SIG-M5 treated with dmso at 0.1 percent for 504 hours (cell line): ENCODE results near the gene PTH2.

Source experiments
- DNase-seq: peaks from one replicate; lab custom pipeline; 2025; ENCODE audit not compliant: unreplicated experiment; lab: John Stamatoyannopoulos, UW

The PTH2 gene

DNA sequence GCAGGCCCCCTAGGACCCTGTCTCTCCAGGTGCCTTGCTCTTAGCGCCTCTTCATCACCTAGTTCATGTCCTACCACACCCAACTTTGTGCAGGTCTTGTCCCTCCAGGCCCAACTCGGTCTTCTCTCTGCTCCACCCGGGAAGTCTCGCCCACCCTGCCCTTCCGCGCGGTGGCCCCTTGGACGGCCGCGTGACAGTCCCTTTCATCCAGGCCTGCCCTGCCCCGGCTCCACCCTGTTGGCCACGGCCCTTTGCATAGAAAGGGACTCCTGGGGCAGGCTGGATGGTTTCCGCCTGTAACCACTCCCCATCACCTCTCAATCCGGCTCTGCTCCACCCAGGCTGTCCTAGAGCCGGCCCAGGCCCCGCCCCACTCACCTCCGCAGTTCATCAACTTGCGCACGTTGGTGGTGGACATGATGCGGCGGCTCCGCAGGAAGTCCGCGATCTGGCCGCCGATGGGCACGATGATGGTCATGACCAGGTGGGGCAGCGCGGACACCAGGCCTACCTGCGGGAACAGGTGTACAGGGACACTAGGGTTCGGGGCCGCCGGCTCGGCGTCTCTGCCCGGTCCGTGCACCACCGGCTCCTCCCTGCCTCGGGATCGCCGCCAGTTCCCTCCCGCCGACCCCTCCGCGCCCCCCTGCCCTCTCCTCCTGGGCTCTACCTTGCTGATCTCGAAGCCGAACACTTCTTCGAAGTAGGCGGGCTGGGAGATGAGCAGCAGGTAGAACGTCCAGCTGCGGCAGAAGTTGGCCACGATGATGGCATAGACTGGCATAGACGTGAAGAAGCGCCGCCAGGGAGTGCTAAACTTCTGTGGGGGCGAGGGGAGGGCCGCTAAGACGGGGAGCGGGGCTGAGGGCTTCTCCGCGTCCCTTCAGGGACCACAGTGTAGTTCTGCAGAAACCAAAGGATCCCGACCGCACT lies 9.2 kb upstream of the PTH2 start:
- DNase-seq, result no peak

DNA sequence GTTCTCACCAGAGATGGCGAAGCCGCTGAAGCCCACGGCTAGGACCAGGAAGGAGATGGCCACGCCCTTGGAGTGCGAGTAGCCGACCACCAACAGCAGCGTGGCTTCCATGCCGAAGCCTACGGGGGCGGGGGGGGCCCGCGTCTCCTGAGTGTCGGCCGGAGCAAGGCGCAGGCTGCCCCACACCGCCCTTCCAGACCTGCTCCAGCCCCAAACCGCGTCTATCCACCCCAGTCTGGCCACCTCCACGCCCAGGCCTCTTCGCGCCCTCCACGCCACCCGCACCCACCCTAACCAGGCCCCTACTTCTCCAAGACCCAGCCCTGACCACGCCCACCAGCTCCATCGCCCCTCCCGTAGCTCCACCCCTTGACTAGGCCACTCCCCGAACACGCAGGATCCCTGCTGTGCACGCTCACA lies 8.1 kb upstream of the PTH2 start:
- DNase-seq, result no peak

DNA sequence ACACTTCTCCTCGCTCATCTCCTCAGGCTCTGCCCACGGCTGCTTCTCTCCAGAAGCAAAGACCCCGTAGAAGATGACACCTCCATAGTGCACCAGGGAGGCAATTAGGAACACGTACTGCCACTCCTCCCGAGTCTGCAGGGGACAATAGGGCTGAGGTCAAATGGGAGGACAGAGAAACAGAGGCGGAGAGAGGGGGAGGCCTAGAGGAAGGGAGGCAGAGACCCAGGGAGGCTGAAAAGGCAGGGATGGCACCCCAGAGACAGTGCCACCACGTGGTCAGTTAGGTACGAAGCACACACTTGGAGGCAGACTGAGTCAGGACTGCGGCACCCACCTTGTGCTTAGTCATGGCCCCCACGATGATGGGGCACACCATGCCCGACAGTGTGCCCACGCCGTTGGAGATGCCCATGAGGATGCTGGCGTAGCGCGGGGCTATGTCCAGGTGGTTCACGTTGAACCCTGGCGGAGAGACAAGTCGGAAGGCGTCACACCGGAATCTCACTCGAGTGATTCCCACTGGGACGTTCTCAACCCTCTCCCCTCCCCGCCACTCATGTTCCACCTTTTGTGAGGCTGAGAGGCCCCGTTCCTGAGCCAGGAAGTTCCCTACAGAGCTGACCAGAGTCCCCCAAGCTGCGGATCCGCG lies 7.6 kb upstream of the PTH2 start:
- no peak for DNase-seq

DNA sequence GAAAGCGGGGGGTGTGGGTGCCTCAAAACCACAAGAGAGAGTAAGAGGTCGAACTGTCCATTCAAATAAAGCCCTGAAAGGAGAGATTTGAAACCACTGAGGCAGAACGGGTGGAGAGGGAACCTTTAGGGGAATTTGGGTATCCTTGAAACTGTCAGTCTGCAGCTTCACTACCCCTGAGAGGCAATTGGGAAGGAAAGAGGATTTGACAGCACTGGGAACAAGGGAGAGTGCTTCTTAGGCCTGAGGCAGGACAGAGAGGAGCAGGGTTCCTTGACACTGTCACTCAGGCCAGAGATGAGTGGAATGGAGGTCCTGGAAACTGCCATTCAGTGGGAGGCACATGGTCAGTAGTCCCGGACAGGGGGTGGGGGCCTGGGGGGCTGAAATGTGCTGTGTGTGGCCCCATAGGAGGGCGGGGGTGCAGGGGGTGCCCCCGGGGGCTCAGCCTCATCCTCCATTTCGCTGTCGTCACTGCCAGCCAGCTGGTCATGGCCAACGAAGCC lies 7.0 kb upstream of the PTH2 start:
- DNase-seq, result no peak

DNA sequence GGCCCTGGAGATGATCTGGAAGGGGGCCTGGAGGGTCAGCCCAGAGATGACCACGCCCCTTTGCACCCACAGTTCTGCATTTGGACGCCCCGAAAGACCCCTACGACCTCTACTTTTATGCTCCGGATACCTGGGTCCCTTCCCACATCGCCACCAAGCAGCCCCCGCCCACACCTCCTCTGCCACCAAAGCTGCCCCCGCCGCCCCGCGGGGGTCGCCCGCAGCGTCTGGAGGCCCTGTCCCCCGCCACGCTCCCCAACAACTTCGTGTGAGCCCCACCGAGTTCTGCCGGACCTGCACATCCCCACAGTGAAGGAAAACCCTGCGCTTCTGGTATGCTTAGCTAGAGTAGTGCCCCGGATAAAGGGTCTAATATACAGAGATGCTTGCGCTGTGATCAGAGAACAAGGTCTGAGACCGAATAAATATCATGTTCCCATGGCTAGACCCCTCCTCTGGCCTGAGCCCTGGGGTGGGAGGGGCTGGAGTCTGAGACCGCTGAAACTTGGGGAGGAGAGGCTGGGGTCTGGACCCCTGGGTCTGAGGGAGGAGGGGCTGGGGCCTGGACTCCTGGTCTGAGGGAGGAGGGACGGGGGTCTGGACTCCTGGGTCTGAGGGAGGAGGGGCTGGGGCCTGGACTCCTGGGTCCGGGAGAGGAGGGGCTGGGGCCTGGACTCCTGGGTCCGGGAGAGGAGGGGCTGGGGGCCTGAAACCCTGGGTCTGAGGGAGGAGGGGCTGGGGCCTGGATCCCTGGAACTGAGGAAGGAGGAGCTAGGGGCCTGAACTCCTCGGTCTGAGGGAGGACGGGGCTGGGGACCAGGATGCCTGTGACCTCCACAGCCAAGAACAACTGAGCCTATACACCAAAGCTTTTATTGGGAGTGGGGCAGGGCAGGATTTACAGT lies 5.6 kb upstream of the PTH2 start:
- no peak for DNase-seq

DNA sequence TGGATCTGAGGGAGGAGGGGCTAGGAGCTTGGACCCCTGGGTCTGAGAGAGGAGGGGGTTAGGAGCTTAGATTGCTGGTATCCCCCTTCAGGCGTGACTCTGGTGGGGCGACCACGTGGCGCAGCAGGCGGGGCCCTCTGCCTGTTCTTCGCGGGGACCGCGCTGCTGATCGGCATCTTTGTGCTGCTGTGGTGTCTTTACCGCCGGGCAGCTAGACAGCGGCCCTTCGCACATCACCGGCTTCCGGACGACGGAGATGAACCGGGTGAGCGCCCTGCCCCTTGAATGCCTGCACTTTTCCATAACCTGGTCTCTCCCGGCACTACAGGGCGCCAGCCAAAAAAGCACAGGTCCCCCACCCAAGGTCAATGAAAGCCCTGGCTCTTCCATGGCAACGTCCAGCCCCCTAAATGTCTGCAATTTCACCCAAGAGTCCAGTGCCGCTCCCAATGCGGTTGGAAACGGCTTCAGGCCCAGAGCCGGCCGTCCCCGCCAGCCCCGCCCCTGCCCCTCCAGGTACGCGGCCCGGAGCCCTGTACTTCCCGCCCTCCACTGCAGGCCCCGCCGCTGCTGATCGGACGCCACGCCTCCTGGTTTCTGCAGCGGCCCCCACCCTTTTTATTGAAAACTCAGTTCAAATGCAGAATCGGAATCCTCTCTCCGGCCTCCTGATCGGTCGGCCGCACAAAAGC lies 4.8 kb upstream of the PTH2 start:
- DNase-seq, result no peak

DNA sequence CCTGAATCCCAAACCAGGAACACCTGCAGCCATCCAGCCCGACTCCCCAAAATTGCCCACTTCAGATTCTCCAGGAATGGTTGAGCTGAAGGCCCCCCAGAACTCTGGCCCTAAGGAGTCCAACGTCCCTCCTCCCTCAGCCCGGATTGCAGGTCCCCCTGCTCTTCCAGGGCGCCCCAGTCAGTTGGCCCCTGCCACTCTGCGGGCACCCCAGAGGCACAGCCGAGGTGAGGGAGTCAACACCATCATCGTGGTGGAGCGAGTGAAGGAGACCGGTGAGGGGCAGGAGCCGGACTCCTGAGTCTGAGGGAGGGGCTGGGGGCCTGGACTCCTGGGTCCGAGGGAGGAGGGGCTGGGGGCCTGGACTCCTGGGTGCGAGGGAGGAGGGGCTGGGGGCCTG lies 4.1 kb upstream of the PTH2 start:
- no peak for DNase-seq

DNA sequence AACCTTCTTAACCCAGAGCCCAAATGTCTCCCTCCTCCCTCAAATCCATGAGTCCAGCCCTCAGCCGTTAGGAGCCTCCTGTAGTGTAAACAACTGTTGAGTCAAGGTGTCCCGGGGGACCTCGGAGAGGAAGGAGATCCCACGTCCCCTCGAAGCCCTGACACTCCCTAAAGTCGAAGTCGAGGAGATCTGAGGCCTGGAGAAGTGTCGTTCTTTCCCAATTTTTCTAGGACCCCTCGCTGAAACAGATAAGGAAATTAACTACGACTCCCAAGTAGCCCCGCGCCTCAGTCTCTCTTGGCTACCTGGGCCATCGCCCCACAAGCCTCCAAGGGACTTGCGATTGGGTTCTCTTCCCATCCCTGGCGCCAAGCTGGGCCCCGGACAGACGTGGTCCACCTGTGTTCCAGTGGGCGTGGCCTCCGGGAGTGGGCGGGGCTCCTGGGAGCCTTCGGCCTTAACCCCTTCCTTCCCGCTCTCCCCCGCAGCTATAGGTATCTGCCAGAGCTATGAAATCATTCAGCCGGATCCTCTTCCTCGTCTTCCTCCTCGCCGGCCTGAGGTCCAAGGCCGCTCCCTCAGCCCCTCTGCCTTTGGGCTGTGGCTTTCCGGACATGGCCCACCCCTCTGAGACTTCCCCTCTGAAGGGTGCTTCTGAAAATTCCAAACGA lies 2.8 kb upstream of the PTH2 start:
- no peak for DNase-seq

DNA sequence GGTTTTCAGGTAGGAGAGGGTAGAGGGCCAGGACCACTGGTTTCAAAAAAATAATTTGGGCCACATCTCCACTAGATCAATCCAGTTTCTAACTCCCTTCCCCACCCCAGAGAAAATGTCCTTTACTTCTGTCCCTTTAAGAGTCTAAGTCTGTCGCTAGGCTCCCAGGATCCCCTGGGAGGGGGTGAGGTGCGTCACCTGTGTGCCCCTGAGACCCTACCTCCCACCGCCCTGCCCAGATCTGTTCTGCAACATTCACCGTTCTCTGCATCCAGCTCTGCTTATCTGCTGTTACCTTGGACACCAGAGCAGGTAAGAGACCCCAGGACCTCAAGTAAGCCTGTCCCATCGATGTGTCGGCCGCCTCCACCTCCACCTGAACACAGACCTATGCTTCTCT lies 1.9 kb upstream of the PTH2 start, which contains the start of gene GFY:
Gene GFY, plus strand, starts transcription at position 211 of the 400 bp plus-strand sequence. CDS start 1,043 bp downstream, outside the sequence.
- no peak for DNase-seq

DNA sequence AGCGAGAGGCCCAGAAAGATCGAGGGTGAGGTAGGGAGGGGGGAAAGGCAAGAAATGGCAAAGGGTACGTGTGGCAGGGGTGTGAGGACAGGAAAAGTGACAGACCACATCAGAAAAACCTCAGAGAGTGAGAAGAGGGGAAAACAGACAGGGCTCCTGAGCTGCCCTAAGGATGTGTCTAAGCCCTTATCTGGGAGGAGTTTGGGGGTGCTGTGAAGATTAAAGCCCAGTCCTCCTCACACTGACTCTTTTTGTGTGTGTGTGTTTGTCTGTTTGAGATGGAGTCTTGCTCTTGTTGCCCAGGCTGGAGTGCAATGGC lies 703 bp upstream of the PTH2 start:
- no peak for DNase-seq

DNA sequence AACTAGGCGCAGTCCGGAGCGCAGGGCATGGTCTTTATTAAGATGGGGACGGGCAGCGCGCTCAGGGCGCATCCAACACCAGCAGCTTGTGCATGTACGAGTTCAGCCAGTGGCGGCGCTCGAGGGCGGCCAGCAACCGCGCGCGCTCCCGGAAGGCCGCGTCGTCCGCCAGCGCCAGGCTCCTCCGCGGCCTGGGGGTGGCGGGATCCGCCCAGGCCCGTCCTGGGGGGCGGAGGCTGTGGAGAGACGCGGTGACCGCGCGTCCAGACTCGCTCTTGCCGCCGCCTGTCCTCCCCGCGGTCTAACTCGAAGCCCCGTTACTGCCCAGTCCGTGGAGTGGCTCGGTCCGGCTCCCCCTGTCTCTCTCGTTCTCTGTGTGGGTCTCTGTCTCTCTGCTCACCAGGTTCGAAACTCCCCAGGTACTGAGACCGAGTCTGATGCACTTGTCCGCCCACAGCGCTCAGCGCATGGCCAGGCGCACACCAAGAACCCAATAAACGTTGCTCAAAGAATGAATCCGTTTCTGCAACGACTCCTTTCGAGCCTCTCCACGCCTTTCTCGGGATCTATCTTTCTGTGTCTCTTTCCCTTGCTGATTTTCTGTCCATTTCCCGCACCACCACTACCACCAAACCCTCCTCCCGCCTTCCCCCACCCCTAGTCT lies 702 bp downstream of the PTH2 start:
- no peak for DNase-seq

DNA sequence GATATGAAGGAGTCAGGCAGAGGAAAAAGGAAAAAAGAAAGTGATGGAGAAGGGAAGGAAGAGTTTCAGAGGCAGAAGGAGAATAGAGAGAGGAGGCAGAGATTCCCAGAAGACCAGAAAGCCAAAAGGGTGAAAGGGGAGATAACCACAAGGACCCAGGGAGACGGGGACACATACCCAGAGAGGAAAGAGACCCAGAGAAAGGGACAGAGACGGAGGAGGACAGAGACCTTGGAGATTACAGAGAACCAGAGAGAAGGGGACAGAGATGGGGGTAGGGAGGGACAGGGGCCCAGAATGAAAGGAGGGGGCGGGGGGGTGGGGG lies 1.4 kb downstream of the PTH2 start:
- no peak for DNase-seq

DNA sequence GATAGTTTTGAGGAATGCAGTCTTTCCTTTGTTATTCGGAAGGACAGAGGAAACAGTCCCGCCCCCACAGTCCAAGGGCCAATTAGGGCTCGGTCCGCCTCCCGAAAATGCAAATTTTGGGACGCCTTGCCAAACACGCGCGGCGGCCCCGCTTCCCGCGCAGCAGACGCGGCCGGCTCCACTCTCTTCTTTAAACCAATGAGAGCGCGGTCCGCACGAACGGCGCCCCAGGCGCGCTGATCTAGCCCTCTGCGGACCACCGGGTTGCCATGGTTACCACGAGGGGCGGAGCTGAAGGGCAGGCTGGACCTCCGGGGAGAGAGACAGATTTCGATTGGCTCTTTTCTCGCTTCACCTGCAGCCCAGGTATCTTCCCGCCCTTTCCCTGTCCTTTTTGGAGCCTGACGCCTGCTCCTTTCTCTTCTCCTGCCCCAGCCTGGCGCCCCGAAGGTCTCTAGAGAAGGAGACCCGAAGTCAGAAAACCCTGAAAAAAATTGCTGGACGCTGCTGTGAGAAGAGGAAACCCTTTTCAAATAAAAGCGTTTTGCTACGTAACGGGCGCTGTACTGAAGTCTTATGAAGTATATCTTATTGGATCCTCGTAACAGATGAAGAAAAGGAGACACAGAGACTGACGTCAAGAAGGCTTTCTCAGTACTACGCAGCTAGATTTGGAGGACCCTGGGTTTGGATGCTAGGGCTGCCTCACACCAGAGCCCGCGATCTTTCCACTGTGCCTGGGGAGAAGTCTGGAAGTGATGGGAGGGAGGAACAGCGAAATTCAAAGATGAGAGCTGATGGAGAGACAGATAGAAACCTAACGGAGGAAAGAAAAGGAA lies 2.0 kb downstream of the PTH2 start:
- DNase-seq, result peak; percentile 38

DNA sequence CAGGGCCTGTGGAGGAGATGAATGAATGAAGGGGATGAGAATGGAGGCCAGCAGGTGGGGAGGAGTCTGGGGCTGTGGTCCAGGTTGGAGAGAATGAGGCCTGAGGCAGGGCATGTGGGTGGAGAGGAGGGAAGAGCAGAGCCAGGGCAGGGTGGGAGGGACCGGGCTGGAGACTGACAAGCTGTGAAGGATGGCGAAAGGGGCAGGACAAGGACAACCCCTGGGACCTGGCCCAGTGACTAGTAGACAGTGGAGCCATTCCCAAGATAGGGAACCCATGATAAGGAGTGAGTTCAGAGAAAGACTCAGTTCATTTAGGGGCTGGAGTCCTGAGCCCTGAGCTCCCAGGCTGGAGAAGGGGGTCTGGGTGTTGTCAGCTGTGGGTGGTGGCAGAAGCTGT lies 3.0 kb downstream of the PTH2 start:
- no peak for DNase-seq

DNA sequence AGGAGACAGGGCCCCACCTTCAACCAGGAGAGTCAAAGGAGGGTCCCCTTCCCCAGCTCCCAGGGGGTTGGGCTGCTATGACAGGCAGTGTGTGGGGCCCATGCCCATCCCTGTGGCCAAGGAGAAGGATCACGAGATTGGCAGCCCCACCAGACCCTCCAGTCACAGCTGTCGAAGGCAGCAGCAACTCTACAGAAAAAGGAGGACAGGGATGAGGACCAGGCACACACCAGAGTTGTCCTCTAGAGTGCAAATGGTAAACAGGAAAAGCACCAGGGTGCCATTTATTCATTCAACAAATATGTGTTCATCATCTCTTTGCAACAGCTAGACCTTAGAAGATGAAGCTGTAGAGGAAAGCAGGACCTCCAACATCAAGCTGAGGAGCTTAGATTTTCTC lies 4.1 kb downstream of the PTH2 start:
- DNase-seq, result no peak

DNA sequence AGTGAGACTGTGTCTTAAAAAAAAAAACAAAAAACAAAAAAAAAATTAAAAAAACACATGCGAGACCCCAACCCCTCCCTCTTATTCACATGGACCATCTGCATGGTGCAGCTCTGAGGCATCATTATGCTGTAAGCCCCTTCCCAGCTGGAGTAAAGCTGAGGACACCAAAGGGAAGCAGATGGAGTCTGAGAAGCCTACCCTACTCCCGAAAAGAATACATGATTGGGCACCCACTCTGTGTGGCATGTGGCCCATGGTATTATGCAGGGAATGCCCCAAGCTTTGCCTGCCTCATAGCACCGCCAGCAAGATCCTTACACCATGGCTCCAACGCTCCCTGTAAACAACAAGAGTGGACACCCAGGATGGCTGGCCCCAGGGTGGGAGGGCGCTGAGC lies 4.7 kb downstream of the PTH2 start:
- no peak for DNase-seq

DNA sequence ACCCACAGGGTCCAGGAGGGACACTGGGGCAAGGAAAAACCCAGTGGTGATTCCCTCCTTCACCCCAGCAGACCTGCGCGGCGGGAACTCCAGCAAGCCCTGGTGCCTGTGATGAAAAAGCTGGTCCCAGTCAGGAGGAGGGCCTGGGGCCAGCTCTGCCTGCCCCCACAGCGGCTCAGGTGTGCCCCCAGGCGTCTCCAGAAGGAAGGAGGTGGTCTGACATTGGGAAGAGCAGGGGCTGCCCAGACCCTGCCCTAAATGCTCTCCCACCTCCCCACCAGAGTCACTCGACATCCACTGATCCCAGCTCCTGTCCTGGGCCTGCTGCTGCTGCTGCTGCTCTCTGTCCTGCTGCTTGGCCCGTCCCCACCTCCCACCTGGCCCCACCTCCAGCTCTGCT lies 6.2 kb downstream of the PTH2 start:
- DNase-seq, result no peak

DNA sequence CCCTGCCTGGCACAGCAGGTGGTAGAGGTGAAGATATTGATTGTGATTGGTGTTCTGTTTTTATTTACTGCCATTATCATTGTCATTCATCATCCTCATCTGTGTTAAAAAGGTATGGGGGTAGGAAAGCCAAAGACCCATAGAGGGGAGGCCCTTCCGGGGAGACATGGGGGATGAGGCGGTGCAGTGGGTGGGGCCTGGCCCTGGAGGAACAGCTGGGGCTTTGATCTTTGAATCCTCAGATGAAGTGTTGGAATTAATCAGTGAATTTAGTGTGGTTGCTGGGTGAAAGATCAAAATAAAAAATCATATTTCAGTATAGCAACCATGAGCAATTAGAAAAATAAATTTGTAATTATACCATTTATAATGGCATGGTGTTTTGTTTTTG lies 7.4 kb downstream of the PTH2 start:
- DNase-seq, result no peak
